Activated CD4-positive, alpha-beta T cell treated with anti-CD3 and anti-CD28 coated beads, Interleukin-2, amount 50 U/mL, for 1 hour (primary cell): ENCODE data around the gene CFAP298.

Experiments used
- DNase-seq: peaks from one replicate; pipeline ENCODE4 v3.0.0-alpha.2; 2020

Gene CFAP298

GRCh38 chr21:32597205-32597604 is 15.0 kb downstream of the CFAP298 start:
- DNase-seq = no peak

- no peak for DNase-seq
Measured at GRCh38 chr21:32595431-32595830, 16.7 kb downstream of the CFAP298 start.

GRCh38 chr21:32593690-32594089 is 18.5 kb downstream of the CFAP298 start:
- no peak for DNase-seq

DNA sequence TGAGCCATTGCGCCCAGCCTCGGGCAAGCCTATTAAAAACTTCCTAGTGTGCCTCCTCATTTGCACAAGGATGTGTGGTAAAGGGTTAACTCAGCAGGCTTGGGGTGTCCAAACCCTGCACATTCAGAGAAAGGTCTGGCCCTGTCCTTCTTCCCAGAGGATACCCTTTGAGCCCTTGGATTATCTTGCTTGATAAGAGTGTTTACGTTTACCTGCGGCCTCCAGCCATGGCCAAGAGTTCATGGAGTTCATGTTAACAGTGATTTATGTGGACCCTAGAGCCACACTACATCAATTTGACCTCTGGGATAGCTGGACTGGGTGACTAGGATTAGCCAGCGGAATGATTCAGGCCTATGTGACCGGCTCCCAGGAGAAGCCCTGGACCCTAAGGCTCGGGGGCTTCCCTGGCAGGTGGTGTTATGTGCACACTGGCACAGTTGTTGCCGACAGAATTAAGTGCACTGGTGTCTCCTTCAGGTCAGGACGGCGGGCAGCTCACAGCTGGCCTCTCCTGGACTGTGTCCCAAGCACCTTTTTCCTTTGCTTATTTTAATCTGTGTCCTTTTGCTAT is 19.2 kb downstream of the CFAP298 start:
- no peak for DNase-seq

GRCh38 chr21:32590130-32590529 is 22.0 kb downstream of the CFAP298 start:
- no peak for DNase-seq

GRCh38 chr21:32587651-32588050 is 24.5 kb downstream of the CFAP298 start:
- DNase-seq = no peak

DNA sequence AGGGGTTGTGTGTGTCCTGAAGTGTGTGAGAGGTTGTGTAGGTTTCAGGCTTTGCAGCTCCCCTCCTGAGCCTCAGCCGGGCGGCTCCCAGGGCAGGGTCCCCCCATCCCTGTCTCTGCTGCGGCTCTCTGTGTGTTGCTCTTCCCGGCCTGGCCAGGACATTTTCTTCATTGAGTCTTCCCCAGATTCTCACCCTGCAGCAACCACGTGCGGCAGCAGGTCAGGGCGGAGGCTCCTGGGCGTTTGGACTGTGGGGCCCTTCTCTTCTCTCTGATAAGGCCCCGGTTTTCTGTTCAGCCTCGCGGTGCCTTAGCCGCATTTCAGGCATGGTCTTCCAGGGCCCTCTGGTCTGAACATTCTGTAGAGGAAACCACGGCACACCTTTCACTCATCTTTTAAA is 25.1 kb downstream of the CFAP298 start:
- no peak for DNase-seq

GRCh38 chr21:32585970-32586369 is 26.2 kb downstream of the CFAP298 start:
- DNase-seq = no peak

DNA sequence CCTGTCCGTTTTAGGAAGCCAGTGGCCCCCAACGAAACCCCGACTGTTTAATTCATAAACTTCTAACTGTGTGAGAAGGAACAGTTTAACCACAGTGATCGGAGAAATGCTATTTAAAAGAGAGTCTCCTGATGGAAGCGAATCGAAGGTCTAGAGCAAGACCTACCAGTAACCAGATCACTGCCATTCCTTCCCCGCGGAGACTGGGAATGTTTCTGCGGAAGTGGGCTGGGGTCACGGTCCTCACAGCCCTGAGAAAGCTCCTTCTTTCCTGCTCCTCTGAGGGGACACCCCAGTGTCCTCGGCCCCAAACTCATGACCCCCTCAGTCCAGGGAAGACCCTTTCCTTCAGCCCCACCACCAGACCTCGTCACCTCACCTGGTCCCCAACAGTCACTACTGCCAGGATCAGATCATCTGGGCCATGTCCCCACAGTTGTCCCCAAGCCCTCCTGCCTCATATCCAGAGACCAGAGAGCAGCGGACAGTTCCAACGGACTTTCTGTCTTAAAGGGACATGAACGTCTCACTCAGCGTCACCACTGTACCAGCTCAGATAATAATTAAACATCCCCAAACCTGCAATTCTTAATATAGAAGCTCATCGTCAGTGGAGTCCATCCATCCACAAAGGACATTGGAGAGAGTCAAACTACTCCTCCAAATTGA is 27.0 kb downstream of the CFAP298 start, which contains the start of gene TCP10L:
TCP10L (minus strand) TSS at position 482 of the 669 bp plus-strand sequence. CDS start 1,219 bp downstream, outside the sequence.
- DNase-seq = no peak

DNA sequence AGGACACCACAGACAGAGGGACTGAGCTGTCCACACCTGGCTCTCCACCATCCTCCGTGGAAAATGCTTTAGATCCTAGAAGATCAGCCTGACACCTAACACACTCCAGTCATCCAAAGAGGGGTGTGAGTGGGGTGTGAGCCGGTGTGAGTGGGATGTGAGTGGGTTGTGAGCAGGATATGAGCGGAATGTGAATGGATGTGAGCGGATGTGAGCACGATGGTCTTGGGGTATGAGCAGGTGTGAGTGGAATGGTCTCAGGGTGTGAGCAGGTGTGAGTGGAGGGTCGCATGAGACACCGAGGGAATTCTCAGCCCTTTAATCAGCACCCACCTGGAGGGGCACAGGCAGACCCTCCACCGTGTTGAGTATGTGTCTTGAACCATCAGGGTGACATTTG is 27.7 kb downstream of the CFAP298 start:
- no peak for DNase-seq

DNA sequence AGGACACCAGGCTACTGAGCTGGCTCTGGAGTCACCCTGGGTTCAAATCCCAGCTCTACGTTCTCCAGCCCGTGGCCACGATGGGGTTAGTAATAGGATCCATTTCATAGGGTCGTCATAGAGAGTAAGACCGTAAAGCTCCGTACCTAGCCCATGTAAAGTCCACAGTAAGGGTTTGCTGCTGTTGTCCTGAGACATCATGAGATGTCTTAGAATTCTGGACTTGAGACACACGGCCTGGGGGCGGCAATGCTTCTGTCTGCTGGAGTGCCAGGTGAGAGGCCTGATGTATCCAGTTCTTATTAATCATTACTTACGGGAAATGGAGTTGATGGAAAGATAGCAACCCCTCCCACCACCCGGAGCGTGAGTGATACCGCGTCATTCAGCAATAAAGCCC is 30.4 kb downstream of the CFAP298 start:
- no peak for DNase-seq

DNA sequence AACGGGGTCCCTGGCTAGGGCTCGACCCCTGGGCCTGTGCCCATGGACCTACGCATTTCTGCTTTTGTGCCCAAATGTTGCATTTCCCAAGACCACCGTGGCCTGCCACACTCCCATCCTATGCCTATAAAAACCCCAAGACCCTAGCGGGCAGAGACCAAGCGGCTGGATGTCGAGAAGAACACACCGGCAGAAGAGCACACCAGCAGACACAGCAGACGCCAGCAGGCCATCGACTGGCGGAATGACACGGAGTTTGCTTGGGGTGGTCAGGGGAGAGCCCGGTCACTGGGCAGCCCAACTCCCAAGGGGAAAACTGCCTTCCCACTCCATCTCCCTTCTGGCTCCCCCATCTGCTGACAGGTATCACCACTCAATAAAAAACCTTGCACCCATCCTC is 31.2 kb downstream of the CFAP298 start:
- DNase-seq = no peak

DNA sequence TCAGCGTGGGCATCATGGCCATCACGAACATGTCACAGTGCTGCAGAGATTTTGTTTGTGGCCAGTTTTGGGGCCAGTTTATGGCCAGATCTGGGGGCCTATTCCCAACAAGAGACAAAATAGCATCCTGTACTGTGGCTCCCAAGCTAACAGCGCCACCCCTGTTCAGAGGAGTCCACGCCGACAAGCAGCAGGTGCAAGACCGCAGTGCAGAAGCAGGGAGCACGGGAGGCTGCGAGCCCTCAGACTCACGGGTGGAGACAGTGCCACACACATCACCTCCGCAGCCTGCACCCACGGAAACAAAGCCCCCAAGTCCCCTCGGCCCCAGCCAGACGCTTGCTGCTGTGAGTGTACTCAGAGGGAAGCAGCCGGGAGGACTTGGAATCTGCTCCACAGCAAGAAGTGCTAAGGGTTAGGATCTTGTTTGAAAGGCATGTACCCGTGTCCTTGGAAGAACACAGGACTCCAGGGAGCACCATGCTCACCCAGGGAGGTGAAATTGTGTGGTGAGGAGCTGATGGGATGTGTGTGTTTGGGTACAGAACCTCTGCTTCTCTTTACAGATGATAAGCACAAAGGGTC is 34.0 kb downstream of the CFAP298 start:
- DNase-seq = peak; percentile 16

GRCh38 chr21:32576011-32576410 is 36.2 kb downstream of the CFAP298 start:
- DNase-seq = no peak

GRCh38 chr21:32574946-32575925 is 36.9 kb downstream of the CFAP298 start:
- DNase-seq = no peak

- DNase-seq = no peak
Measured at GRCh38 chr21:32572574-32573420, 39.4 kb downstream of the CFAP298 start.

DNA sequence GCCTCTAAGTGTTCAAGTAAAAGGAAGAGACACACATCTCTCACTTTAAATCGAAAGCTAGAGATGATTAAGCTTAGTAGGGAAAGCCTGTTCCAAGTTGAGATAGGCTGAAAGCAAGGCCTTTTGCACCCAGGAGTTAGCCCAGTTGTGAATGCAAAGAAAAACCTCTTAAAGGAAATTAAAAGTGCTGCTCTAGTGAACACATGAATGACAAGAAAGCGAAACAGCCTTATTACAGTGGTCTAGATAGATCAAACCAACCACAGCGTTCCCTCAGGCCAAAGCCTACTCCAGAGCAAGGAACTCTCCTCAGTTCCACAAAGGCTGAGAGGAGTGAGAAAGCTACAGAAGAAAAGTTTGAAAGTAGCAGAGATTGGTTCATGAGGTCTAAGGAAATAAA is 41.7 kb downstream of the CFAP298 start:
- no peak for DNase-seq

GRCh38 chr21:32569261-32570230 is 42.6 kb downstream of the CFAP298 start:
- DNase-seq = peak; percentile 79

DNA sequence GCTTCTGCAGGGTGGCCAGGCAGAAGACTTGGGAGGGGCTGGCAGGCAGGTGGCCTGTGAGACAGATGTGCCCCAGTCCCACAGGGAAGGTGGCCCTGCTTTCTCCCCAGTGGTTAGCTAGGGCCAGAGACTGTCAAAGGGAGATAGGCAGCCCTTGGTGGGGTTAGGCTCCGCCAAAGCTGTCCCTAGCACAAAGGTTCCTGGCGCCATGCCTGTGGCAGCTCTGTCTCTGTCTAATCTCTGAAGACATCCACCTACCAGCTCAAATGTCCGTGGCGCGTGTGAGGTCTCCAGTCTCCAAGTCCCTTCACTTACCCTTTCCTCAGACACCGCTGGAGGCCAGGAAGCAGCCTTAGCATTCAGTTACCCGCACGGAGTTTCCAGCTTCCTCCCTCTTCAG is 44.6 kb downstream of the CFAP298 start:
- DNase-seq = no peak

DNA sequence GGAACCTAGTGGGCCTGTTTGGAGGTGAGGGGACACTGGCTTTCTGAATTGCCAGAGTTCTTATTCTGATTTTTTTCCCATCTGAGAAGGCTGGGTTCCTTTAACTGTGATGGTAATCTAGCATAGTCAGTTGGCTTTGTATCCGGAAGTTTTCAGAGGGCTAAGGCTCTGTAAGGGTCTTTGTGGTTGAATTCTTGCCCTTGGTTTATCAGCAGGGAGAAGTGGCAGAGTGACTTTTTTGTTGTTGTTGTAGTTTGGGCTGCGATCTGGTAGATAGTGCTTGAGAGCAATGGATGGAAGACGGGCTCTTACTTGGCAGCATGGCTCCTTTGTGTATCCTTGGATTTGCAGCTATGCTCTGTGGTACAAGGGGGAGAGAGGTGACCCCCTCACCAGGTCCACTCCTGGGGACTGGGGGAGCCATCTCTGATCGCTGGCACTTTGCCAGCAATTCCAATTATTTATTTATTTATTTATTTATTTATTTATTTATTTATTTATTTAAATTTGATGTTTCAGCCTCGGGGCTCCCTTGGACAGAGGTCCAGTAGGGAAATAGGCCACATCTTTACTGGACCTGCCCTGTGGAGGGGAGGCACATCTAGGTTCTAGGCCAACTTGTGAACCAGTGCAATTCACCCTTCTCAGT is 45.3 kb downstream of the CFAP298 start:
- no peak for DNase-seq
